Measurements from ENCODE around the gene SPTBN1. TPM values are rescaled to one million over a fixed set of nuclear protein-coding genes. Genes with fewer than 3 reads are reported as not detected.
"Not testable (repeated sequence)": the region's sequence is repeated elsewhere in the genome, so short reads cannot be mapped to it uniquely, and the experiment has no call there.

The SPTBN1 gene
- total RNA-seq, 2 experiments from 2014 or later = 87.0 to 88.3 TPM

- no peaks in the 10 kb centered on the region for H3K4me1 Mint-ChIP-seq
- no peak for DNase-seq
- H3K36me3 Mint-ChIP-seq = no peaks in the 10 kb centered on the region
- no peak overlapping the region for H3K4me3 Mint-ChIP-seq
- no peaks in the 10 kb centered on the region for H3K9me3 Mint-ChIP-seq
- H3K27me3 Mint-ChIP-seq = no peaks in the 10 kb centered on the region
- no peak overlapping the region for H3K27ac Mint-ChIP-seq
Observed at GRCh38 chr2:54475285-54475684, 19.2 kb downstream of the SPTBN1 start.

GRCh38 chr2:54475919-54476318 is 19.8 kb downstream of the SPTBN1 start:
- no peaks in the 10 kb centered on the region for H3K4me1 Mint-ChIP-seq
- no peaks in the 10 kb centered on the region for H3K9me3 Mint-ChIP-seq
- no peak overlapping the region for H3K27ac Mint-ChIP-seq
- no peaks in the 10 kb centered on the region for H3K27me3 Mint-ChIP-seq
- no peak for DNase-seq
- H3K4me3 Mint-ChIP-seq = no peak overlapping the region
- no peaks in the 10 kb centered on the region for H3K36me3 Mint-ChIP-seq

- Mint-ChIP-seq H3K4me1 (no peaks in the 10 kb centered on the region), H3K4me3 (no peak overlapping the region), H3K27me3 (no peaks in the 10 kb centered on the region), H3K27ac (no peak overlapping the region), H3K36me3 (no peaks in the 10 kb centered on the region), H3K9me3 (no peaks in the 10 kb centered on the region)
- DNase-seq = no peak
Observed at GRCh38 chr2:54476852-54477251, 20.7 kb downstream of the SPTBN1 start.

GRCh38 chr2:54477896-54478295 is 21.8 kb downstream of the SPTBN1 start:
- no peak for DNase-seq
- Mint-ChIP-seq H3K9me3 (no peaks in the 10 kb centered on the region), H3K4me3 (no peak overlapping the region), H3K36me3 (no peaks in the 10 kb centered on the region), H3K4me1 (no peaks in the 10 kb centered on the region), H3K27ac (no peak overlapping the region), H3K27me3 (no peaks in the 10 kb centered on the region)

- Mint-ChIP-seq H3K4me3 (no peak overlapping the region), H3K27ac (no peak overlapping the region), H3K27me3 (no peaks in the 10 kb centered on the region), H3K4me1 (no peaks in the 10 kb centered on the region), H3K36me3 (no peaks in the 10 kb centered on the region), H3K9me3 (no peaks in the 10 kb centered on the region)
- no peak for DNase-seq
Observed at GRCh38 chr2:54478899-54479298, 22.8 kb downstream of the SPTBN1 start.

GRCh38 chr2:54479424-54479823 is 23.3 kb downstream of the SPTBN1 start:
- Mint-ChIP-seq H3K27ac (no peak overlapping the region), H3K9me3 (no peaks in the 10 kb centered on the region), H3K36me3 (no peaks in the 10 kb centered on the region), H3K27me3 (no peaks in the 10 kb centered on the region), H3K4me3 (no peak overlapping the region), H3K4me1 (no peaks in the 10 kb centered on the region)
- DNase-seq = no peak

GRCh38 chr2:54480025-54480424 is 23.9 kb downstream of the SPTBN1 start:
- Mint-ChIP-seq H3K27me3 (no peaks in the 10 kb centered on the region), H3K27ac (no peak overlapping the region), H3K9me3 (peaks cover under 1% of the 10 kb centered on the region), H3K36me3 (no peaks in the 10 kb centered on the region), H3K4me3 (no peak overlapping the region), H3K4me1 (no peaks in the 10 kb centered on the region)
- DNase-seq = no peak

GRCh38 chr2:54481686-54482085 is 25.6 kb downstream of the SPTBN1 start:
- no peaks in the 10 kb centered on the region for H3K4me1 Mint-ChIP-seq
- no peak for DNase-seq
- H3K4me3 Mint-ChIP-seq = no peak overlapping the region
- peaks cover 2% of the 10 kb centered on the region for H3K9me3 Mint-ChIP-seq
- H3K27ac Mint-ChIP-seq = no peak overlapping the region
- H3K27me3 Mint-ChIP-seq = no peaks in the 10 kb centered on the region
- no peaks in the 10 kb centered on the region for H3K36me3 Mint-ChIP-seq

- H3K36me3 Mint-ChIP-seq = no peaks in the 10 kb centered on the region
- no peaks in the 10 kb centered on the region for H3K4me1 Mint-ChIP-seq
- DNase-seq = no peak
- H3K27ac Mint-ChIP-seq = no peak overlapping the region
- peaks cover 2% of the 10 kb centered on the region for H3K9me3 Mint-ChIP-seq
- H3K27me3 Mint-ChIP-seq = no peaks in the 10 kb centered on the region
- no peak overlapping the region for H3K4me3 Mint-ChIP-seq
Observed at GRCh38 chr2:54482715-54483114, 26.6 kb downstream of the SPTBN1 start.

GRCh38 chr2:54483426-54483825 is 27.3 kb downstream of the SPTBN1 start:
- Mint-ChIP-seq H3K27ac (no peak overlapping the region), H3K27me3 (no peaks in the 10 kb centered on the region), H3K36me3 (no peaks in the 10 kb centered on the region), H3K4me1 (no peaks in the 10 kb centered on the region), H3K4me3 (no peak overlapping the region), H3K9me3 (peaks cover 2% of the 10 kb centered on the region)
- no peak for DNase-seq

- not testable (repeated sequence) for H3K36me3 Mint-ChIP-seq, H3K9me3 Mint-ChIP-seq, H3K27ac Mint-ChIP-seq, H3K4me3 Mint-ChIP-seq, H3K27me3 Mint-ChIP-seq, H3K4me1 Mint-ChIP-seq, DNase-seq
Observed at GRCh38 chr2:54485756-54486155, 29.6 kb downstream of the SPTBN1 start.

- Mint-ChIP-seq H3K4me3 (no peak overlapping the region), H3K9me3 (peaks cover 2% of the 10 kb centered on the region), H3K27me3 (peaks cover 3% of the 10 kb centered on the region), H3K4me1 (no peaks in the 10 kb centered on the region), H3K36me3 (no peaks in the 10 kb centered on the region), H3K27ac (no peak overlapping the region)
- no peak for DNase-seq
Observed at GRCh38 chr2:54486766-54487165, 30.6 kb downstream of the SPTBN1 start.

- DNase-seq = no peak
- Mint-ChIP-seq H3K4me1 (no peaks in the 10 kb centered on the region), H3K36me3 (no peaks in the 10 kb centered on the region), H3K4me3 (no peak overlapping the region), H3K9me3 (no peaks in the 10 kb centered on the region), H3K27me3 (peaks cover 7% of the 10 kb centered on the region), H3K27ac (no peak overlapping the region)
Observed at GRCh38 chr2:54490863-54491262, 34.7 kb downstream of the SPTBN1 start.

- Mint-ChIP-seq H3K27me3 (peaks cover 7% of the 10 kb centered on the region), H3K4me1 (peaks cover 3% of the 10 kb centered on the region), H3K9me3 (no peaks in the 10 kb centered on the region), H3K4me3 (no peak overlapping the region), H3K36me3 (no peaks in the 10 kb centered on the region), H3K27ac (no peak overlapping the region)
- no peak for DNase-seq
Observed at GRCh38 chr2:54492335-54492734, 36.2 kb downstream of the SPTBN1 start.

- no peak overlapping the region for H3K27ac Mint-ChIP-seq
- H3K4me1 Mint-ChIP-seq = peaks cover 3% of the 10 kb centered on the region
- DNase-seq = no peak
- no peaks in the 10 kb centered on the region for H3K36me3 Mint-ChIP-seq
- no peaks in the 10 kb centered on the region for H3K9me3 Mint-ChIP-seq
- peaks cover 7% of the 10 kb centered on the region for H3K27me3 Mint-ChIP-seq
- H3K4me3 Mint-ChIP-seq = no peak overlapping the region
Observed at GRCh38 chr2:54494087-54494486, 38.0 kb downstream of the SPTBN1 start.

- no peak overlapping the region for H3K27ac Mint-ChIP-seq
- no peaks in the 10 kb centered on the region for H3K36me3 Mint-ChIP-seq
- H3K27me3 Mint-ChIP-seq = peaks cover 3% of the 10 kb centered on the region
- no peaks in the 10 kb centered on the region for H3K9me3 Mint-ChIP-seq
- peaks cover 3% of the 10 kb centered on the region for H3K4me1 Mint-ChIP-seq
- DNase-seq = no peak
- H3K4me3 Mint-ChIP-seq = no peak overlapping the region
Observed at GRCh38 chr2:54496920-54497319, 40.8 kb downstream of the SPTBN1 start.

Measured in activated naive CD8-positive, alpha-beta T cell treated with anti-CD3 and anti-CD28 coated beads for 36 hours (primary cell).